ENCODE results near the gene PHF21A. TPM values are rescaled to one million over a fixed set of nuclear protein-coding genes. Genes with fewer than 3 reads are reported as not detected.

PHF21A gene
- total RNA-seq (2014; rRNA removed) (6.2 and 8.2 TPM in 2 replicates), Bru-seq, nascent RNA (percentile 85 among the genes with signal in this experiment), BruChase-seq, experiment 1, labeled RNA remaining after a 6-hour chase (percentile 69 among the genes with signal in this experiment), BruChase-seq, experiment 2, labeled RNA remaining after a 2-hour chase (percentile 79 among the genes with signal in this experiment)
- long read RNA-seq, partial matches to known transcripts, result 7 of 55 reads
- long read RNA-seq, other reads (novel, unspliced or antisense), result 48 of 55 reads

GRCh38 chr11:46121301-46121723, at the start of gene PHF21A:
Gene PHF21A, minus strand, starts transcription at chr11:46121454. Its CDS starts 37,235 bp downstream, at chr11:46084219.
- BruUV-seq (replicated peaks), result no TSS peak
- H4K20me1 ChIP-seq (ENCODE audit: low read length), result no peaks in the 10 kb centered on the region
- no peaks in the 10 kb centered on the region for H3F3A ChIP-seq (ENCODE audit: low read length, unreplicated experiment)
- CTCF ChIA-PET, result no interaction called here
- TF ChIP-seq EZH2 (IDR thresholded peaks at IDR 0.05; ENCODE audit: low read length, unreplicated experiment) (no peak), CTCF (conservative IDR thresholded peaks at IDR 0.05; ENCODE audit: low read depth, low read length) (no peak), EZH2phosphoT487 (IDR thresholded peaks at IDR 0.05; ENCODE audit: borderline replicate concordance, low read length) (no peak)
- H3K27me3 ChIP-seq (ENCODE audit: low read length), result no peaks in the 10 kb centered on the region
- DNase-seq (peak; percentile 81), ATAC-seq (peak; percentile 70)
- POLR2A ChIA-PET (ENCODE audit: unreplicated experiment), result interaction anchor here (0.6 kb wide), 1 partner anchor 975 kb away, joined by 3 read pairs; no protein-coding TSS in a partner anchor
- intact Hi-C loops (cut with micrococcal nuclease), result loop anchor here (10.0 kb wide), 1 partner anchor 193 kb away; no protein-coding TSS in a partner anchor
- H3K4me1 ChIP-seq (ENCODE audit: insufficient read depth, low read length), result peaks cover 9% of the 10 kb centered on the region
- H2AFZ ChIP-seq (ENCODE audit: low read length), result peak within 1 kb of the TSS; percentile 95
- no peaks in the 10 kb centered on the region for H3K9me2 ChIP-seq (replicated peaks; ENCODE audit: low read length)
- peak within 1 kb of the TSS; percentile 96 for H3K4me2 ChIP-seq (ENCODE audit: low read length)
- peak within 1 kb of the TSS; percentile 71 for H3K9ac ChIP-seq (ENCODE audit: low read length)
- peak within 1 kb of the TSS; percentile 92 for H3K4me3 ChIP-seq (ENCODE audit: low read length)
- no peaks in the 10 kb centered on the region; the same call in 1 of the 2 replicates for H3K36me3 ChIP-seq (ENCODE audit: low read depth, low read length)
- peak within 1 kb of the TSS; percentile 44 for H3K27ac ChIP-seq (ENCODE audit: low read length)
- peaks cover 30% of the 10 kb centered on the region for H3K79me2 ChIP-seq (ENCODE audit: low read length)
- no peaks in the 10 kb centered on the region for H3K9me3 ChIP-seq (ENCODE audit: low read length)

- H3K27me3 ChIP-seq (ENCODE audit: low read length), result no peaks in the 10 kb centered on the region
- no peak overlapping the region for H3K4me3 ChIP-seq (ENCODE audit: low read length)
- H3K9ac ChIP-seq (ENCODE audit: low read length), result no peak overlapping the region
- no peaks in the 10 kb centered on the region for H3F3A ChIP-seq (ENCODE audit: low read length, unreplicated experiment)
- no peak overlapping the region for H3K4me2 ChIP-seq (ENCODE audit: low read length)
- no peaks in the 10 kb centered on the region for H3K79me2 ChIP-seq (ENCODE audit: low read length)
- H3K9me2 ChIP-seq (replicated peaks; ENCODE audit: low read length), result no peaks in the 10 kb centered on the region
- H4K20me1 ChIP-seq (ENCODE audit: low read length), result no peaks in the 10 kb centered on the region
- no peak for DNase-seq
- intact Hi-C loops (cut with micrococcal nuclease), result no loop called here
- POLR2A ChIA-PET (ENCODE audit: unreplicated experiment), result no interaction called here
- no peak for ATAC-seq
- H3K27ac ChIP-seq (ENCODE audit: low read length), result no peak overlapping the region
- BruUV-seq (replicated peaks), result no TSS peak
- no peak overlapping the region for H2AFZ ChIP-seq (ENCODE audit: low read length)
- CTCF ChIA-PET, result no interaction called here
- H3K36me3 ChIP-seq (ENCODE audit: low read depth, low read length), result no peaks in the 10 kb centered on the region
- no peaks in the 10 kb centered on the region for H3K4me1 ChIP-seq (ENCODE audit: insufficient read depth, low read length)
- no peak for TF ChIP-seq CTCF (conservative IDR thresholded peaks at IDR 0.05; ENCODE audit: low read depth, low read length)
- H3K9me3 ChIP-seq (ENCODE audit: low read length), result no peaks in the 10 kb centered on the region
These were observed 49.5 kb upstream of the PHF21A start for GRCh38 chr11:46170797-46171196.

- Histone ChIP-seq H3K9ac (ENCODE audit: low read length) (no peak overlapping the region), H3K9me3 (ENCODE audit: low read length) (no peaks in the 10 kb centered on the region), H3K4me3 (ENCODE audit: low read length) (no peak overlapping the region), H3F3A (ENCODE audit: low read length, unreplicated experiment) (no peaks in the 10 kb centered on the region), H3K79me2 (ENCODE audit: low read length) (no peaks in the 10 kb centered on the region), H3K27me3 (ENCODE audit: low read length) (no peaks in the 10 kb centered on the region), H3K36me3 (ENCODE audit: low read depth, low read length) (no peaks in the 10 kb centered on the region), H3K4me2 (ENCODE audit: low read length) (no peak overlapping the region), H3K4me1 (ENCODE audit: insufficient read depth, low read length) (peaks cover 13% of the 10 kb centered on the region), H3K9me2 (replicated peaks; ENCODE audit: low read length) (no peaks in the 10 kb centered on the region), H2AFZ (ENCODE audit: low read length) (no peak overlapping the region), H3K27ac (ENCODE audit: low read length) (no peak overlapping the region), H4K20me1 (ENCODE audit: low read length) (no peaks in the 10 kb centered on the region)
- intact Hi-C loops (cut with micrococcal nuclease), result no loop called here
- no peak for TF ChIP-seq CTCF (conservative IDR thresholded peaks at IDR 0.05; ENCODE audit: low read depth, low read length)
- no peak for TF ChIP-seq EZH2phosphoT487 (IDR thresholded peaks at IDR 0.05; ENCODE audit: borderline replicate concordance, low read length)
- TF ChIP-seq EZH2 (IDR thresholded peaks at IDR 0.05; ENCODE audit: low read length, unreplicated experiment), result no peak
- CTCF ChIA-PET, result no interaction called here
- DNase-seq (no peak), ATAC-seq (no peak)
- BruUV-seq (replicated peaks), result no TSS peak
- POLR2A ChIA-PET (ENCODE audit: unreplicated experiment), result no interaction called here
These were observed 41.4 kb upstream of the PHF21A start for GRCh38 chr11:46162700-46163099.
